B cell (primary cell): ENCODE results near the gene FAM83G.

Experiments
- EZH2 ChIP-seq: IDR thresholded peaks from 2 replicates; pipeline ENCODE4 v1.6.1; 2012; ENCODE audit warnings: borderline replicate concordance, low read depth, mild to moderate bottlenecking, moderate library complexity, low read length; ENCODE audit not compliant: insufficient read depth, poor library complexity, severe bottlenecking
- TF ChIP-seq, protein P1 (sequence below): fragments of 200-600 bp; IDR thresholded peaks from one replicate; pipeline ENCODE4 v1.8.0; 2022; ENCODE audit warnings: antibody characterized with exemption, mild to moderate bottlenecking

- TF ChIP-seq EZH2, result no peak
- TF ChIP-seq, protein P1, sequence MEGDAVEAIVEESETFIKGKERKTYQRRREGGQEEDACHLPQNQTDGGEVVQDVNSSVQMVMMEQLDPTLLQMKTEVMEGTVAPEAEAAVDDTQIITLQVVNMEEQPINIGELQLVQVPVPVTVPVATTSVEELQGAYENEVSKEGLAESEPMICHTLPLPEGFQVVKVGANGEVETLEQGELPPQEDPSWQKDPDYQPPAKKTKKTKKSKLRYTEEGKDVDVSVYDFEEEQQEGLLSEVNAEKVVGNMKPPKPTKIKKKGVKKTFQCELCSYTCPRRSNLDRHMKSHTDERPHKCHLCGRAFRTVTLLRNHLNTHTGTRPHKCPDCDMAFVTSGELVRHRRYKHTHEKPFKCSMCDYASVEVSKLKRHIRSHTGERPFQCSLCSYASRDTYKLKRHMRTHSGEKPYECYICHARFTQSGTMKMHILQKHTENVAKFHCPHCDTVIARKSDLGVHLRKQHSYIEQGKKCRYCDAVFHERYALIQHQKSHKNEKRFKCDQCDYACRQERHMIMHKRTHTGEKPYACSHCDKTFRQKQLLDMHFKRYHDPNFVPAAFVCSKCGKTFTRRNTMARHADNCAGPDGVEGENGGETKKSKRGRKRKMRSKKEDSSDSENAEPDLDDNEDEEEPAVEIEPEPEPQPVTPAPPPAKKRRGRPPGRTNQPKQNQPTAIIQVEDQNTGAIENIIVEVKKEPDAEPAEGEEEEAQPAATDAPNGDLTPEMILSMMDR, result no peak
These were observed 17.9 kb downstream of the FAM83G start for GRCh38 chr17:18986541-18987229.
